Panc1 (cell line): ENCODE measurements around the gene SREBF2.

ENCODE experiments used
- POLR2AphosphoS5 ChIP-seq: IDR thresholded peaks from 2 replicates; pipeline ENCODE4 v1.6.1; 2012; ENCODE audit warnings: mild to moderate bottlenecking, low read depth, low read length, moderate library complexity
- TF ChIP-seq, protein P1 (sequence below): fragments of 450-650 bp; IDR thresholded peaks from 2 replicates; pipeline ENCODE4 v1.5.1; 2017; ENCODE audit warnings: mild to moderate bottlenecking
- TF ChIP-seq, protein P2 (sequence below), 2 experiments: IDR thresholded peaks; 2 replicates each; pipeline ENCODE4 v1.6.1; 2011 to 2012; ENCODE audit warnings: low read depth in 2 of 2, control low read depth in 1 of 2, low read length in 1 of 2, mild to moderate bottlenecking in 1 of 2, moderate library complexity in 1 of 2; ENCODE audit not compliant: insufficient read depth in 1 of 2

DNA sequence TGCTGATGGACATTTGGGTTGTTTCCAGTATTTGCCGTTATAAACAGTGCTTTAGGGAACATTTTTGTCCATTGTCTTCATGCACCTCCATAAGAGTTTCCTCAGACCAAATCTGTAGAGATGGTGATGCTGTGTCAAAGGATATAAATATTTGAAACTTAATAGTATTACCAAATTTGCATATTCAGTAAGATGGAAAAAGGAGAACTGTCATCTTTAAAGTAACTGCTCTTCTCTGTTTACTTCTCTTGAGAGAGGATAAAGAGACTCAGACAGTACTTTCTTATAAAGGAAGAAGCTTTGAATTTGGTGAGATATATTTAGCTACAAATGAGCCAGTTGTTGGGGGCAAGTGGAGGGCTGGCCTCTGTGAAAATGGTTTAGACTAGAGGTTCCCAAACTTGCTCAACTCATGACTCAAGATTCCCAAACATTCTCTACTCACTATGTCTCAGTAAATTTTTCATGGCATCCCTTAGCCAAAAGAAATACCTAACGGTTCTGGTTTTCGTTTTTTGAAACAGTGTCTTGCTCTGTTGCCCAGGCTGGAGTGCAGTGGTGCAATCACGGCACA is 55.8 kb downstream of the SREBF2 start:
- TF ChIP-seq, protein P1, sequence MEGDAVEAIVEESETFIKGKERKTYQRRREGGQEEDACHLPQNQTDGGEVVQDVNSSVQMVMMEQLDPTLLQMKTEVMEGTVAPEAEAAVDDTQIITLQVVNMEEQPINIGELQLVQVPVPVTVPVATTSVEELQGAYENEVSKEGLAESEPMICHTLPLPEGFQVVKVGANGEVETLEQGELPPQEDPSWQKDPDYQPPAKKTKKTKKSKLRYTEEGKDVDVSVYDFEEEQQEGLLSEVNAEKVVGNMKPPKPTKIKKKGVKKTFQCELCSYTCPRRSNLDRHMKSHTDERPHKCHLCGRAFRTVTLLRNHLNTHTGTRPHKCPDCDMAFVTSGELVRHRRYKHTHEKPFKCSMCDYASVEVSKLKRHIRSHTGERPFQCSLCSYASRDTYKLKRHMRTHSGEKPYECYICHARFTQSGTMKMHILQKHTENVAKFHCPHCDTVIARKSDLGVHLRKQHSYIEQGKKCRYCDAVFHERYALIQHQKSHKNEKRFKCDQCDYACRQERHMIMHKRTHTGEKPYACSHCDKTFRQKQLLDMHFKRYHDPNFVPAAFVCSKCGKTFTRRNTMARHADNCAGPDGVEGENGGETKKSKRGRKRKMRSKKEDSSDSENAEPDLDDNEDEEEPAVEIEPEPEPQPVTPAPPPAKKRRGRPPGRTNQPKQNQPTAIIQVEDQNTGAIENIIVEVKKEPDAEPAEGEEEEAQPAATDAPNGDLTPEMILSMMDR, result no peak
- TF ChIP-seq POLR2AphosphoS5, result no peak
- TF ChIP-seq, protein P2, sequence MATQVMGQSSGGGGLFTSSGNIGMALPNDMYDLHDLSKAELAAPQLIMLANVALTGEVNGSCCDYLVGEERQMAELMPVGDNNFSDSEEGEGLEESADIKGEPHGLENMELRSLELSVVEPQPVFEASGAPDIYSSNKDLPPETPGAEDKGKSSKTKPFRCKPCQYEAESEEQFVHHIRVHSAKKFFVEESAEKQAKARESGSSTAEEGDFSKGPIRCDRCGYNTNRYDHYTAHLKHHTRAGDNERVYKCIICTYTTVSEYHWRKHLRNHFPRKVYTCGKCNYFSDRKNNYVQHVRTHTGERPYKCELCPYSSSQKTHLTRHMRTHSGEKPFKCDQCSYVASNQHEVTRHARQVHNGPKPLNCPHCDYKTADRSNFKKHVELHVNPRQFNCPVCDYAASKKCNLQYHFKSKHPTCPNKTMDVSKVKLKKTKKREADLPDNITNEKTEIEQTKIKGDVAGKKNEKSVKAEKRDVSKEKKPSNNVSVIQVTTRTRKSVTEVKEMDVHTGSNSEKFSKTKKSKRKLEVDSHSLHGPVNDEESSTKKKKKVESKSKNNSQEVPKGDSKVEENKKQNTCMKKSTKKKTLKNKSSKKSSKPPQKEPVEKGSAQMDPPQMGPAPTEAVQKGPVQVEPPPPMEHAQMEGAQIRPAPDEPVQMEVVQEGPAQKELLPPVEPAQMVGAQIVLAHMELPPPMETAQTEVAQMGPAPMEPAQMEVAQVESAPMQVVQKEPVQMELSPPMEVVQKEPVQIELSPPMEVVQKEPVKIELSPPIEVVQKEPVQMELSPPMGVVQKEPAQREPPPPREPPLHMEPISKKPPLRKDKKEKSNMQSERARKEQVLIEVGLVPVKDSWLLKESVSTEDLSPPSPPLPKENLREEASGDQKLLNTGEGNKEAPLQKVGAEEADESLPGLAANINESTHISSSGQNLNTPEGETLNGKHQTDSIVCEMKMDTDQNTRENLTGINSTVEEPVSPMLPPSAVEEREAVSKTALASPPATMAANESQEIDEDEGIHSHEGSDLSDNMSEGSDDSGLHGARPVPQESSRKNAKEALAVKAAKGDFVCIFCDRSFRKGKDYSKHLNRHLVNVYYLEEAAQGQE (IDR thresholded peaks at IDR 0.05; ENCODE audit: insufficient read depth in 1 of 2, low read depth in 2 of 2, low read length in 1 of 2), result no peak
